GM12891 (cell line): ENCODE measurements around the gene ETV7.

Experiments
- PAX5 ChIP-seq: IDR thresholded peaks from 2 replicates; pipeline ENCODE4 v1.6.1; 2011; ENCODE audit warnings: low read length, moderate library complexity, mild to moderate bottlenecking; ENCODE audit not compliant: insufficient read depth, severe bottlenecking
- POLR2A ChIP-seq: IDR thresholded peaks from 2 replicates; pipeline ENCODE4 v1.6.1; 2011; ENCODE audit warnings: low read depth, low read length, control low read depth
- POLR2AphosphoS5 ChIP-seq: IDR thresholded peaks from 2 replicates; pipeline ENCODE4 v1.6.1; 2011; ENCODE audit warnings: low read depth, low read length, control low read depth
- POU2F2 ChIP-seq: IDR thresholded peaks from 2 replicates; pipeline ENCODE4 v1.6.1; 2011; ENCODE audit warnings: low read depth, mild to moderate bottlenecking, control low read depth, low read length, moderate library complexity
- SPI1 ChIP-seq: IDR thresholded peaks from 2 replicates; pipeline ENCODE4 v1.6.1; 2011; ENCODE audit warnings: low read depth, low read length, control low read depth
- TAF1 ChIP-seq: IDR thresholded peaks from 2 replicates; pipeline ENCODE4 v1.6.1; 2011; ENCODE audit warnings: low read depth, low read length, control low read depth

- TF ChIP-seq POLR2A (no peak), PAX5 (no peak), POU2F2 (no peak), POLR2AphosphoS5 (no peak), TAF1 (no peak), SPI1 (no peak)
Measured at GRCh38 chr6:36334832-36335459, 52.5 kb downstream of the ETV7 start.
